KMS-11 (cell line): Measurements from ENCODE around the gene CNRIP1.
"Not testable (repeated sequence)": the region's sequence is repeated elsewhere in the genome, so short reads cannot be mapped to it uniquely, and the experiment has no call there.

Experiments used
- H2AFZ ChIP-seq: fragments of 200-600 bp; sonication (generic); 2 replicates; pipeline ENCODE4 v1.6.1; 2016; ENCODE audit warnings: antibody characterized with exemption, mixed run types, low read depth
- H3K27ac ChIP-seq: fragments of 200-600 bp; sonication (generic); 2 replicates; pipeline ENCODE4 v1.6.1; 2016; ENCODE audit warnings: mild to moderate bottlenecking, mixed run types
- H3K27me3 ChIP-seq: fragments of 200-600 bp; sonication (generic); 2 replicates; pipeline ENCODE4 v1.6.1; 2017; ENCODE audit warnings: mild to moderate bottlenecking, low read depth, mixed run types, moderate library complexity; ENCODE audit not compliant: insufficient read depth
- H3K36me3 ChIP-seq: fragments of 200-600 bp; sonication (generic); 2 replicates; pipeline ENCODE4 v1.6.1; 2017; ENCODE audit warnings: mild to moderate bottlenecking, mixed run types; ENCODE audit not compliant: insufficient read depth
- H3K4me1 ChIP-seq: fragments of 200-600 bp; sonication (generic); 2 replicates; pipeline ENCODE4 v1.6.1; 2016; ENCODE audit warnings: mild to moderate bottlenecking, low read depth, mixed run types; ENCODE audit not compliant: poor library complexity, severe bottlenecking
- H3K4me2 ChIP-seq: fragments of 200-600 bp; sonication (generic); 2 replicates; pipeline ENCODE4 v1.7.0; 2016; ENCODE audit warnings: mild to moderate bottlenecking, mixed run types
- H3K4me3 ChIP-seq: fragments of 200-600 bp; sonication (generic); IDR thresholded peaks from 2 replicates; pipeline ENCODE4 v1.6.1; 2017; ENCODE audit warnings: low read depth, low read length, mixed read lengths; ENCODE audit not compliant: insufficient read depth
- H3K79me2 ChIP-seq: fragments of 200-600 bp; sonication (generic); 2 replicates; pipeline ENCODE4 v1.6.1; 2016; ENCODE audit warnings: low read depth, mixed run types; ENCODE audit not compliant: insufficient read depth
- H3K9ac ChIP-seq: fragments of 200-600 bp; sonication (generic); 2 replicates; pipeline ENCODE4 v1.6.1; 2016; ENCODE audit warnings: mild to moderate bottlenecking, mixed run types
- H4K20me1 ChIP-seq: fragments of 200-600 bp; sonication (generic); 2 replicates; pipeline ENCODE4 v1.6.1; 2016; ENCODE audit warnings: mild to moderate bottlenecking, mixed run types; ENCODE audit not compliant: insufficient read depth
- CTCF ChIP-seq: fragments of 200-600 bp; sonication (generic); conservative IDR thresholded peaks from 2 replicates; pipeline ENCODE4 v1.6.1; 2017; ENCODE audit warnings: low read depth, mild to moderate bottlenecking, antibody characterized with exemption, low read length, moderate library complexity, mixed read lengths

CNRIP1 gene

GRCh38 chr2:68352651-68353391, 33.1 kb upstream of the CNRIP1 start:
- Histone ChIP-seq H2AFZ (no peak overlapping the region), H4K20me1 (no peaks in the 10 kb centered on the region), H3K27me3 (no peaks in the 10 kb centered on the region), H3K36me3 (no peaks in the 10 kb centered on the region), H3K4me2 (no peak overlapping the region), H3K4me3 (no peak overlapping the region), H3K79me2 (no peaks in the 10 kb centered on the region), H3K27ac (no peak overlapping the region), H3K9ac (no peak overlapping the region), H3K4me1 (peaks cover 7% of the 10 kb centered on the region)
- no peak for TF ChIP-seq CTCF

- Histone ChIP-seq H4K20me1 (no peaks in the 10 kb centered on the region), H3K36me3 (no peaks in the 10 kb centered on the region), H3K4me3 (no peak overlapping the region), H3K4me1 (peaks cover 4% of the 10 kb centered on the region), H3K9ac (no peak overlapping the region), H3K27ac (no peak overlapping the region), H3K27me3 (no peaks in the 10 kb centered on the region), H3K4me2 (no peak overlapping the region), H2AFZ (no peak overlapping the region), H3K79me2 (no peaks in the 10 kb centered on the region)
- no peak for TF ChIP-seq CTCF
These were observed 32.2 kb upstream of the CNRIP1 start for GRCh38 chr2:68351997-68352396.

DNA sequence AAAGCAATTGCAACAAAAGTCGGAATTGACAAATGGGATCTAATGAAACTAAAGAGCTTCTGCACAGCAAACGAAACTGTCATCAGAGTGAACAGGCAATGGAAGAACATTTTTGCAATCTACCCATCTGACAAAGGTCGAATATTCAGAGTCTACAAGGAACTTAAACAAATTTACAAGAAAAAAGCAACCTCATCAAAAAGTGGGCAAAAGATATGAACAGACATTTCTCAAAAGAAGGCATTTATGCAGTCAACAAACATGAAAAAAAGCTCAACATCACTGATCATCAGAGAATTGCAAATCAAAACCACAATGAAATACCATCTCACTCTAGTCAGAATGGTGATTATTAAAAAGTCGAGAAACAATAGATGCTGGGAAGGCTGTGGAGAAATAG, 29.3 kb upstream of the CNRIP1 start:
- not testable (repeated sequence) for H3K9ac ChIP-seq, H3K27me3 ChIP-seq, H3K4me3 ChIP-seq, H3K4me1 ChIP-seq, H3K4me2 ChIP-seq, H3K79me2 ChIP-seq, H2AFZ ChIP-seq, H4K20me1 ChIP-seq, H3K27ac ChIP-seq, H3K36me3 ChIP-seq

DNA sequence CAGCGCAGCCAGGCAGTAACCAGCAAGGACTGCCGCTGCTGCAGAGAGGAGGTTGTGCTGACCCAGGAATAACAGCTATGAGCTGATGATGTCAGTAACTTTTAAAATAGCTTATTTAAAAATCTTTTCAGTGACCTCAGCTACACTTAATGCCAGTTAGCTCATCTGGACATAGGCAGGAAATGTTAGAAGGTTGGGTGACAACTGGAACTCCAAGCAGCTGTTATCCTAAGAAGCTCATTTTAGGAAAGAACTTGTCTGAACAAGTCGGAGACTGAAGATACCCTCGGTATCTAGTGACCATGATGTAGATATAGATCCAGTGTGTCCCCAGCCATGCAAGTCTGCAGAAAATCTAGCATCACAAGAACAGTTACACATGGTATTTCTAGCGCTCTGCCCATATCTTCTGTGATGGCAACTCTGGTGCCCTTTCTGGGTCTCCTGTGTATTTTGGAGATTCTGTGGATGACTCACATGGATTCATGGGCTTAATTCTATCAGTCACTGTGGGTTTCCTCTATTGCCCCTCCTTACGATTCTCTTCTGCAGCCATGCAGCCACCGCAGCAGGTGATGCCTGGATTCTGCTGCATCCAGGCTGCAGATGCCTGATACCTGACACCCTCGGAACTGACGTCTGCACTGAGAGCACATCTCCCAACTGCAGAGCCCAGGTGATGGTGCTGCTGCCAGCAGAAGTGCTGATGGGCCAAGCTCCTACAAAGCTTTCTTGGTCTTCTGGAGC, 25.6 kb upstream of the CNRIP1 start:
- Histone ChIP-seq H2AFZ (no peak overlapping the region), H3K36me3 (no peaks in the 10 kb centered on the region)
- no peak for TF ChIP-seq CTCF

DNA sequence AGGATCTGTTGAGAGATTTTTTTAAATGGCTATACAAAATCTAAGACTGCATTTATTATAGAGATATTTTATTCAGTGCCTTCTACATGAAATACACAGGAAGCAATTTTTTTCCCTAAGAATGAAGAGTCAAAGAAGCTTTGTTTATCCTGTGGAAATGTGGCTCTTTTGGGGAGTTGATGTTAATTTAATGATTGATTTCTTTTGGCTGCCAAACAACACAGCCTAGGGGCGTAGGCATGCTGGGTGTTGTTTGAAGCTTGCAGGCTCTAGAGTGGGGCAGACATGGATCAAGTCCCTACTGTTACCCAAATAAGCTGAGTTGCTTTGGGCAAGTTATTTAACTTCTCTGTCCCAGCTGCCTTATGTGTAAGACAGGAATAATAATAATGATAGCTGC, 24.3 kb upstream of the CNRIP1 start:
- no peaks in the 10 kb centered on the region for H4K20me1 ChIP-seq
- H3K4me2 ChIP-seq, result no peak overlapping the region
- H2AFZ ChIP-seq, result no peak overlapping the region
- no peaks in the 10 kb centered on the region for H3K4me1 ChIP-seq
- H3K79me2 ChIP-seq, result no peaks in the 10 kb centered on the region
- H3K4me3 ChIP-seq, result no peak overlapping the region
- H3K9ac ChIP-seq, result no peak overlapping the region
- no peak overlapping the region for H3K27ac ChIP-seq
- no peak for TF ChIP-seq CTCF
- H3K27me3 ChIP-seq, result no peaks in the 10 kb centered on the region
- no peaks in the 10 kb centered on the region for H3K36me3 ChIP-seq

More for the DNA sequence above, 25.6 kb upstream of the CNRIP1 start:
- Histone ChIP-seq H4K20me1 (no peaks in the 10 kb centered on the region), H3K9ac (no peak overlapping the region), H3K4me3 (no peak overlapping the region), H3K79me2 (no peaks in the 10 kb centered on the region), H3K27me3 (no peaks in the 10 kb centered on the region), H3K4me2 (no peak overlapping the region), H3K4me1 (no peaks in the 10 kb centered on the region), H3K27ac (no peak overlapping the region)
